Astrocyte (in vitro differentiated cells and primary cell): ENCODE data around the gene SERPINA5. TPM values are rescaled to one million over a fixed set of nuclear protein-coding genes. Genes with fewer than 3 reads are reported as not detected.

Source experiments
- DNase-seq: peaks from one replicate; pipeline ENCODE4 v3.0.0-alpha.2; 2010; ENCODE audit warnings: low read depth
- FAIRE-seq: peaks from 2 replicates; lab custom pipeline; 2011; peaks lifted over from hg19 to GRCh38; lab: Jason Lieb, UNC
- H2AFZ ChIP-seq: 2 replicates; pipeline ENCODE4 v1.6.0; 2012; ENCODE audit warnings: low read depth, low read length, inconsistent platforms
- H3K27ac ChIP-seq: 2 replicates; pipeline ENCODE4 v1.5.1; 2011; ENCODE audit warnings: low read depth, low read length, inconsistent platforms
- H3K27me3 ChIP-seq: 2 replicates; pipeline ENCODE4 v1.6.0; 2011; ENCODE audit warnings: low read length, inconsistent platforms; ENCODE audit not compliant: insufficient read depth
- H3K36me3 ChIP-seq: 2 replicates; pipeline ENCODE4 v1.5.1; 2011; ENCODE audit warnings: low read length, inconsistent platforms; ENCODE audit not compliant: insufficient read depth
- H3K4me1 ChIP-seq: 2 replicates; pipeline ENCODE4 v1.5.1; 2011; ENCODE audit warnings: low read length, inconsistent platforms; ENCODE audit not compliant: insufficient read depth
- H3K4me2 ChIP-seq: 2 replicates; pipeline ENCODE4 v1.6.0; 2012; ENCODE audit warnings: low read length, inconsistent platforms
- H3K4me3 ChIP-seq: 2 replicates; pipeline ENCODE4 v1.5.1; 2011; ENCODE audit warnings: low read depth, mild to moderate bottlenecking, low read length, inconsistent platforms; ENCODE audit not compliant: insufficient read depth
- H3K79me2 ChIP-seq: 2 replicates; pipeline ENCODE4 v1.6.0; 2012; ENCODE audit warnings: mild to moderate bottlenecking, low read length, inconsistent platforms; ENCODE audit not compliant: insufficient read depth
- H3K9ac ChIP-seq: 2 replicates; pipeline ENCODE4 v1.6.0; 2012; ENCODE audit warnings: mild to moderate bottlenecking, low read length, inconsistent platforms
- H3K9me3 ChIP-seq: 2 replicates; pipeline ENCODE4 v1.5.1; 2012; ENCODE audit warnings: low read depth, mild to moderate bottlenecking, low read length, inconsistent platforms; ENCODE audit not compliant: insufficient read depth
- H4K20me1 ChIP-seq: 2 replicates; pipeline ENCODE4 v1.6.0; 2012; ENCODE audit warnings: low read length, inconsistent platforms; ENCODE audit not compliant: insufficient read depth
- H3K27ac Mint-ChIP-seq: one replicate; pipeline ENCODE4 v1.8.0; 2021; ENCODE audit warnings: mild to moderate bottlenecking, mixed read lengths; ENCODE audit not compliant: unreplicated experiment
- H3K27me3 Mint-ChIP-seq: one replicate; pipeline ENCODE4 v1.8.0; 2021; ENCODE audit warnings: low read depth, mixed read lengths; ENCODE audit not compliant: unreplicated experiment
- H3K36me3 Mint-ChIP-seq: one replicate; pipeline ENCODE4 v1.8.0; 2021; ENCODE audit warnings: low read depth, mixed read lengths; ENCODE audit not compliant: unreplicated experiment
- H3K4me1 Mint-ChIP-seq: one replicate; pipeline ENCODE4 v1.8.0; 2021; ENCODE audit warnings: low read depth, mixed read lengths; ENCODE audit not compliant: unreplicated experiment
- H3K4me3 Mint-ChIP-seq: one replicate; pipeline ENCODE4 v1.8.0; 2021; ENCODE audit warnings: mild to moderate bottlenecking, moderate library complexity, mixed read lengths; ENCODE audit not compliant: unreplicated experiment
- H3K9me3 Mint-ChIP-seq: one replicate; pipeline ENCODE4 v1.8.0; 2021; ENCODE audit warnings: mild to moderate bottlenecking, mixed read lengths; ENCODE audit not compliant: unreplicated experiment
- CTCF ChIP-seq: IDR thresholded peaks from 2 replicates; pipeline ENCODE4 v1.5.1; 2011; ENCODE audit warnings: low read depth, mild to moderate bottlenecking, inconsistent platforms, low read length, moderate library complexity; ENCODE audit not compliant: insufficient read depth
- EZH2 ChIP-seq: IDR thresholded peaks from 2 replicates; pipeline ENCODE4 v1.6.1; 2012; ENCODE audit warnings: mild to moderate bottlenecking, low read length, inconsistent platforms; ENCODE audit not compliant: insufficient read depth
- total RNA-seq: library from RNA; stranded (reverse); gene quantifications from 2 replicates; pipeline ENCODE4 v1.2.1, GENCODE V29; 2021

The SERPINA5 gene
- total RNA-seq, 1 donor from 2014 or later: 0.23 TPM

- H3K9ac ChIP-seq: no peak overlapping the region
- H3K4me1 ChIP-seq: peaks cover 18% of the 10 kb centered on the region
- peak overlapping the region; percentile 39 for H2AFZ ChIP-seq
- no peak overlapping the region for H3K4me2 ChIP-seq
- H3K36me3 Mint-ChIP-seq: no peaks in the 10 kb centered on the region
- FAIRE-seq (no peak), DNase-seq (no peak)
- no peak for TF ChIP-seq CTCF
- TF ChIP-seq EZH2: no peak
- H3K27me3 ChIP-seq: no peaks in the 10 kb centered on the region
- no peak overlapping the region for H3K27ac ChIP-seq
- H3K4me3 Mint-ChIP-seq: no peak overlapping the region
- no peaks in the 10 kb centered on the region for H3K9me3 ChIP-seq
- H3K4me1 Mint-ChIP-seq: no peaks in the 10 kb centered on the region
- peaks cover 23% of the 10 kb centered on the region for H3K27me3 Mint-ChIP-seq
- no peak overlapping the region for H3K27ac Mint-ChIP-seq
- no peaks in the 10 kb centered on the region for H4K20me1 ChIP-seq
- H3K4me3 ChIP-seq: no peak overlapping the region
- no peaks in the 10 kb centered on the region for H3K79me2 ChIP-seq
- no peaks in the 10 kb centered on the region for H3K36me3 ChIP-seq
- peaks cover 3% of the 10 kb centered on the region for H3K9me3 Mint-ChIP-seq
These were observed 9.8 kb upstream of the SERPINA5 start for GRCh38 chr14:94571395-94571794.

GRCh38 chr14:94571950-94572349 lies 9.3 kb upstream of the SERPINA5 start:
- Histone ChIP-seq H3K36me3 (no peaks in the 10 kb centered on the region), H3K9ac (no peak overlapping the region), H3K27ac (peak overlapping the region; percentile 8), H3K79me2 (no peaks in the 10 kb centered on the region), H3K9me3 (no peaks in the 10 kb centered on the region), H3K27me3 (no peaks in the 10 kb centered on the region), H3K4me2 (no peak overlapping the region), H4K20me1 (no peaks in the 10 kb centered on the region), H2AFZ (peak overlapping the region; percentile 39), H3K4me1 (peaks cover 19% of the 10 kb centered on the region), H3K4me3 (no peak overlapping the region)
- H3K27ac Mint-ChIP-seq: no peak overlapping the region
- H3K36me3 Mint-ChIP-seq: no peaks in the 10 kb centered on the region
- no peak for FAIRE-seq
- H3K9me3 Mint-ChIP-seq: peaks cover 3% of the 10 kb centered on the region
- no peaks in the 10 kb centered on the region for H3K4me1 Mint-ChIP-seq
- no peak for TF ChIP-seq CTCF
- no peak for TF ChIP-seq EZH2
- DNase-seq: peak; percentile 39
- H3K4me3 Mint-ChIP-seq: no peak overlapping the region
- H3K27me3 Mint-ChIP-seq: peaks cover 18% of the 10 kb centered on the region

GRCh38 chr14:94572637-94573303 lies 8.5 kb upstream of the SERPINA5 start:
- Histone ChIP-seq H3K9me3 (no peaks in the 10 kb centered on the region), H3K27ac (no peak overlapping the region), H3K79me2 (no peaks in the 10 kb centered on the region), H2AFZ (no peak overlapping the region), H3K4me1 (peaks cover 19% of the 10 kb centered on the region), H3K36me3 (no peaks in the 10 kb centered on the region), H3K4me3 (no peak overlapping the region), H3K9ac (no peak overlapping the region), H3K27me3 (no peaks in the 10 kb centered on the region), H3K4me2 (no peak overlapping the region), H4K20me1 (no peaks in the 10 kb centered on the region)
- peaks cover 13% of the 10 kb centered on the region for H3K27me3 Mint-ChIP-seq
- no peak for DNase-seq
- TF ChIP-seq CTCF (no peak), EZH2 (no peak)
- no peaks in the 10 kb centered on the region for H3K9me3 Mint-ChIP-seq
- H3K4me3 Mint-ChIP-seq: no peak overlapping the region
- H3K4me1 Mint-ChIP-seq: no peaks in the 10 kb centered on the region
- H3K36me3 Mint-ChIP-seq: no peaks in the 10 kb centered on the region
- no peak overlapping the region for H3K27ac Mint-ChIP-seq
- no peak for FAIRE-seq
